BJ (cell line): ENCODE data around the gene SOX3. TPM values are rescaled to one million over a fixed set of nuclear protein-coding genes. Genes with fewer than 3 reads are reported as not detected.

ENCODE experiments used
- CTCF ChIA-PET: fragments of 350-600 bp; formaldehyde crosslinking; extraction: SDS; loops from one replicate; lab custom pipeline; 2021; ENCODE audit warnings: antibody characterized with exemption, inconsistent platforms; lab: Yijun Ruan, JAX
- POLR2A ChIA-PET: fragments of 300-600 bp; sonication (Branson Sonifier 250); formaldehyde crosslinking; extraction: SDS; loops from one replicate; lab custom pipeline; 2021; ENCODE audit warnings: antibody characterized with exemption; lab: Charles Lee
- DNase-seq: peaks from one replicate; pipeline ENCODE4 v3.0.0-alpha.2; 2011; ENCODE audit warnings: low read depth
- H3K27me3 ChIP-seq: 2 replicates; pipeline ENCODE4 v1.6.0; 2011; ENCODE audit warnings: low read length; ENCODE audit not compliant: control insufficient read depth, insufficient read depth
- H3K36me3 ChIP-seq: 2 replicates; pipeline ENCODE4 v1.5.1; 2011; ENCODE audit warnings: low read length; ENCODE audit not compliant: control insufficient read depth, insufficient read depth
- H3K4me3 ChIP-seq: 2 replicates; pipeline ENCODE4 v1.5.1; 2011; ENCODE audit warnings: low read depth, mild to moderate bottlenecking, control low read depth, low read length
- CTCF ChIP-seq: IDR thresholded peaks from 2 replicates; pipeline ENCODE4 v1.5.1; 2011; ENCODE audit warnings: low read depth, mild to moderate bottlenecking, control low read depth, inconsistent platforms, low read length, moderate library complexity; ENCODE audit not compliant: insufficient read depth
- polyA minus RNA-seq: library from RNA; depleted of rRNA, polyadenylated mRNA; stranded (reverse); fragments of >200 nt; gene quantifications from 2 replicates; pipeline ENCODE4 v1.2.3, GENCODE V29; 2011; rRNA and poly(A)+ RNA removed
- polyA plus RNA-seq: library from polyadenylated mRNA; depleted of rRNA; stranded (reverse); fragments of >200 nt; gene quantifications from 2 replicates; pipeline ENCODE4 v1.2.3, GENCODE V29; 2011; rRNA removed

The SOX3 gene
- not detected in 2 replicates for polyA plus RNA-seq
- not detected in 2 replicates for polyA minus RNA-seq

GRCh38 chrX:140504371-140505324 is at the start of gene SOX3:
Gene SOX3 (minus strand): TSS chrX:140505069. CDS start chrX:140505060, 9 bp downstream.
- no peak for TF ChIP-seq CTCF
- no peaks in the 10 kb centered on the region for H3K36me3 ChIP-seq
- CTCF ChIA-PET = no interaction called here
- H3K27me3 ChIP-seq = peaks cover 22% of the 10 kb centered on the region
- H3K4me3 ChIP-seq = no peak within 1 kb of the TSS; the same call in 1 of the 2 replicates
- POLR2A ChIA-PET = no interaction called here
- DNase-seq = no peak

GRCh38 chrX:140548985-140549384 is 44.1 kb upstream of the SOX3 start:
- no peak overlapping the region for H3K4me3 ChIP-seq
- H3K27me3 ChIP-seq = no peaks in the 10 kb centered on the region
- no peaks in the 10 kb centered on the region for H3K36me3 ChIP-seq
- no peak for DNase-seq
- no peak for TF ChIP-seq CTCF
- ChIA-PET CTCF (no interaction called here), POLR2A (no interaction called here)

- no peak for TF ChIP-seq CTCF
- no peak for DNase-seq
- no peak overlapping the region for H3K4me3 ChIP-seq
- CTCF ChIA-PET = no interaction called here
- POLR2A ChIA-PET = no interaction called here
- H3K36me3 ChIP-seq = no peaks in the 10 kb centered on the region
- no peaks in the 10 kb centered on the region for H3K27me3 ChIP-seq
These were observed 21.3 kb upstream of the SOX3 start for GRCh38 chrX:140526171-140526570.

GRCh38 chrX:140525448-140525847 is 20.6 kb upstream of the SOX3 start:
- H3K4me3 ChIP-seq = no peak overlapping the region
- POLR2A ChIA-PET = no interaction called here
- DNase-seq = no peak
- H3K36me3 ChIP-seq = no peaks in the 10 kb centered on the region
- H3K27me3 ChIP-seq = no peaks in the 10 kb centered on the region
- CTCF ChIA-PET = no interaction called here
- no peak for TF ChIP-seq CTCF

- no peak for DNase-seq
- Histone ChIP-seq H3K4me3 (no peak overlapping the region), H3K36me3 (no peaks in the 10 kb centered on the region), H3K27me3 (no peaks in the 10 kb centered on the region)
- POLR2A ChIA-PET = no interaction called here
- no peak for TF ChIP-seq CTCF
- CTCF ChIA-PET = no interaction called here
These were observed 19.7 kb upstream of the SOX3 start for GRCh38 chrX:140524556-140524955.
